GM19395 (cell line): ENCODE measurements around the gene TAF1L.

Source experiments
- ATAC-seq: cut with Tn5 transposase; IDR thresholded peaks from one replicate; pipeline ENCODE4 v1.9.1; 2021; ENCODE audit warnings: mild to moderate bottlenecking, moderate library complexity; ENCODE audit not compliant: unreplicated experiment

Gene TAF1L

DNA sequence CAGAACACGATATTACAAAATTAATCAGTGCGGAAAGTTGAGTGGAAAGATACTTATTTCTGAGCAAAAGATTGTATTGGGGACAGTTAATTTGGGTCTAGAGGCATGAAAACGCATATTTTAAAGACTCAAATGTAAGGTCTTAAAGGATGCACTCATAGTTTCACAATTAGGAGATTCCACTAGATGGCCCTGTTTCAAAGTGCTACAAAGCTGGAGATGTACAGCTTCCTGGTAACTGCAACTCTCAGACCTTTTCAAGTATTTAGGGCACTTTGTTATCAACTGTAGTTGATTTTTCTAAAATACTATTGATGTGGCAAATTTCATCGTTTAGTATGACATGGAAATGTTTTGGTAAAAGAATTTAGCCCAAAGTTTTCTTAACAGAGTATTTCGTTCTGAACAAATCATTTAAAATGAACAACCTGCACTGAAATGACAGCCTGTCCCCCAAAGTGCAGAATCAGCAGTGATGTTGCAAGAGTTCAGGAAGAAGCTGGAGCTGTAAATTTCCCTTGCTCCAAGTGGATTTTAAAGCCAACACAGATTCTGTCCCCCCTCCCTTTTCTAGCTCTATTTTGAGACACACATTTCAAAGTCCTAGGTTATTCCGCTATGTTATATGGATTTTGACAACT lies 46.3 kb downstream of the TAF1L start:
- peak; percentile 80 for ATAC-seq

GRCh38 chr9:32587901-32588300 lies 47.6 kb downstream of the TAF1L start:
- ATAC-seq, result no peak

DNA sequence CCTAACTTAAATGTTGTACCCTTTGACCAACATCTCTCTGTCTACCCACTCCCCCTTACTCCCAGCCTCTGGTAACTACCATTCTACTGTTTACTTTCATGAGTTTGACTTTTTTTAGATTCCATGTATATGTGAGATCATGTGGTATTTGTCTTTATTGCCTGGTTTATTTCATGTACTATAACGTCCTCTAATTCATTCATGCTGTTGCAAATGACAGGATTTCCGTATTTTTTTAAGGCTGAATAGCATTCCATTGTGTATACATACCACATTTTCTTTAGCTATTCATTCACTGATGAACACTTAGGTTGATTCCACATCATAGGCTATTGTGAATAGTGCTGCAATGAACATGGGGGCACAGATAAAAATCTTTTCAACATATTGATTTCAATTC lies 50.7 kb downstream of the TAF1L start:
- no peak for ATAC-seq

DNA sequence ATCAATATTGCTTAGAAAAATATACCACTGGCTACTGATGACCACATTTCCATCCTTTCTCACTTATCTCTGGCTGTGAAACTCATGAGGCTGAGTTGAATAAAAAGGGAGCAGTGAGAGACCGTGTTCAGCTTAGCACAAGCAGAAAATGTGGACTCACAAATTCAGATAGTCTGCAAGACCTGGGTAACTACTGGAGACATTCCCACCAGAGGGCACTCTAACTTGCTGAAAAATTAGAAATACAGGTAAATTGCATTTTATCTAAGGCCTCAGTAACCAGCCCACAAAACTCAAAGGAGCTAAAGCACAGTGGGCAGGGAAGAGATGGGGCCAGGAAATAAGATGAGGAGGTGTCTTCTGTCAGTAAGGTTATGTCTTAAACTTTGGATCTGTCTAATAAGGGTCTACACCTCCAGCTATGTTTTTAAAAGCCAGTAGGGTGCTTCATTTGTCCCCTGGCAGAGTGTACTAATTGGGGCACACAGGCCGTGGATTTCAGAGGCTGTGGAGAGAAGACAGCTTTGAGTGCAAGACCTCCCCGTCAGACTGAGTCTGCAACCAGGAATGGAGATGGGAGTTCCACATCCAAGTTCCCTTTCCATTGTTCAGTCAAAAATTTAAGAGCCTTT lies 53.8 kb downstream of the TAF1L start:
- no peak for ATAC-seq

DNA sequence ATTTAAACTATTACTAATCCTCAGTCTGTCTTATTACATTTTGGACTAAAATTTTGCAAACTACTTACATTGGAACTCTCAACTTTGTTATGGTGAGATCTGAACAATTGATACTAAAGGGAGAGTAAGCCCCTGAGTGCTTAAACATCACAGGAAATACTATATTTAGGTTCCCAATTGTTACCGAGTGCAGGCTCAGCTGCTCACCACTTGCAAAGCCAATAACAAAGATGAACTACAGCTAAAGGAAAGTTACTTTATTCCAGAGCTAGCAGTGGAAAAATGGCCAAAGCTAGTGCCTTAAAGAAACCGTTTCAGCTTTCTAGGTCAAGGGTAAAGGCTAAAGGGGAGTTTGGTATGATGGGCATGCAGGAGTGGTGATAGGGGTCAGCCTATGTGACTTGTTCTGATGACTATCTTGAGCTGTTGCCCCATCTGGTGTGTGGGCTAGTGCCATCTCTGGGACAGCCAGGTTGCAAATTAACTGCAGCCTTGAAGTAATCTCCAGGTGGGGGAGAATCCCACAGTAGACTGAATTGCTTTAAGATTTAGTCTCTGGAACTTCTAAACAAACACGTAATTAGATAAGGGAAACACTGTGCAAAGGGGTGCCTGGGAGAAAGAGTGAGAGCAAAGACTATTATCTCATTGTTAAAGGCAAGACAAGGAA lies 54.7 kb downstream of the TAF1L start:
- no peak for ATAC-seq

GRCh38 chr9:32579706-32580331 lies 55.6 kb downstream of the TAF1L start:
- ATAC-seq, result no peak
